GM12878 (cell line): ENCODE measurements around the gene PEX6. TPM values are rescaled to one million over a fixed set of nuclear protein-coding genes. Genes with fewer than 3 reads are reported as not detected.

ENCODE experiments used
- BACH1 ChIP-seq: fragments of 450-650 bp; IDR thresholded peaks from 2 replicates; pipeline ENCODE4 v1.6.1; 2017; ENCODE audit warnings: mild to moderate bottlenecking, borderline replicate concordance
- CUX1 ChIP-seq: IDR thresholded peaks from 2 replicates; pipeline ENCODE4 v1.6.1; 2012; ENCODE audit warnings: improper control_type of control experiment, low read depth, low read length; ENCODE audit not compliant: insufficient replicate concordance
- EP300 ChIP-seq, 2 experiments: fragments of 150-350 bp in 1 of 2; IDR thresholded peaks; 2 replicates each; pipeline ENCODE4 v1.6.1; 2011 to 2012; ENCODE audit warnings: low read depth in 2 of 2, low read length in 2 of 2, borderline replicate concordance in 1 of 2, improper control_type of control experiment in 1 of 2, inconsistent platforms in 1 of 2; ENCODE audit not compliant: control insufficient read depth in 1 of 2
- MAX ChIP-seq: IDR thresholded peaks from 2 replicates; pipeline ENCODE4 v1.6.1; 2012; ENCODE audit warnings: low read depth, low read length, improper control_type of control experiment
- MEF2A ChIP-seq: IDR thresholded peaks from 2 replicates; pipeline ENCODE4 v1.6.1; 2011; ENCODE audit warnings: low read depth, mild to moderate bottlenecking, low read length, moderate library complexity; ENCODE audit not compliant: insufficient read depth
- MXI1 ChIP-seq: fragments of 150-350 bp; IDR thresholded peaks from 2 replicates; pipeline ENCODE4 v1.6.1; 2011; ENCODE audit warnings: low read depth, mild to moderate bottlenecking, inconsistent platforms, low read length, improper control_type of control experiment
- NFIC ChIP-seq: IDR thresholded peaks from 2 replicates; pipeline ENCODE4 v1.6.1; 2012; ENCODE audit warnings: low read depth, mild to moderate bottlenecking, inconsistent platforms, low read length, moderate library complexity
- POLR2AphosphoS2 ChIP-seq: IDR thresholded peaks from 2 replicates; pipeline ENCODE4 v1.6.1; 2011; ENCODE audit warnings: low read depth, mild to moderate bottlenecking, low read length, improper control_type of control experiment, moderate library complexity
- POU2F2 ChIP-seq: IDR thresholded peaks from 3 replicates; pipeline ENCODE4 v1.6.1; 2011; ENCODE audit warnings: low read depth, mild to moderate bottlenecking, low read length, borderline replicate concordance
- TCF3 ChIP-seq: IDR thresholded peaks from 2 replicates; pipeline ENCODE4 v1.6.1; 2012; ENCODE audit warnings: low read depth, mild to moderate bottlenecking, low read length, borderline replicate concordance; ENCODE audit not compliant: insufficient read depth
- USF1 ChIP-seq: IDR thresholded peaks from 2 replicates; pipeline ENCODE4 v1.6.1; 2011; ENCODE audit warnings: borderline replicate concordance, low read depth, mild to moderate bottlenecking, moderate library complexity, mixed read lengths, low read length; ENCODE audit not compliant: insufficient read depth; ENCODE audit errors: extremely low read length
- ZNF207 ChIP-seq: fragments of 450-650 bp; IDR thresholded peaks from 2 replicates; pipeline ENCODE4 v1.6.1; 2014; ENCODE audit warnings: antibody characterized with exemption, mild to moderate bottlenecking, borderline replicate concordance
- ZNF622 ChIP-seq: fragments of 450-650 bp; IDR thresholded peaks from 2 replicates; pipeline ENCODE4 v1.6.1; 2017; ENCODE audit warnings: mild to moderate bottlenecking, inconsistent platforms
- ZSCAN29 ChIP-seq: fragments of 450-650 bp; IDR thresholded peaks from 2 replicates; pipeline ENCODE4 v1.6.1; 2017; ENCODE audit warnings: mild to moderate bottlenecking, moderate library complexity
- ZZZ3 ChIP-seq: IDR thresholded peaks from 2 replicates; pipeline ENCODE4 v1.6.1; 2011; ENCODE audit warnings: low read depth; ENCODE audit not compliant: control insufficient read depth, insufficient read length
- polyA plus RNA-seq, 11 experiments: library from polyadenylated mRNA; depleted of rRNA in 4 of 11; unstranded in 6 of 11; stranded (reverse) in 5 of 11; fragments of >200 nt; fragmentation: Nextera tagmentation in 4 of 11; fragmentation: Illumina TruSeq in 1 of 11; extraction: Ambion mirVana in 4 of 11; extraction: Trizol in 1 of 11; gene quantifications; 1 replicate in 1 of 11; 2 replicates in 10 of 11; pipeline versions ENCODE4 v1.2.1 to v1.2.3, GENCODE V29; 2011 to 2016; ENCODE audit warnings: inconsistent platforms in 2 of 11, missing spikeins in 2 of 11, low read depth in 1 of 11
- total RNA-seq, 4 experiments: library from RNA; depleted of rRNA in 3 of 4; stranded (reverse); fragments of >200 nt in 3 of 4; fragmentation: Illumina TruSeq in 1 of 4; extraction: Trizol in 1 of 4; gene quantifications; 2 replicates each; pipeline versions ENCODE4 v1.2.1 to v1.2.3, GENCODE V29; 2013 to 2021

PEX6 gene
- total and polyA plus RNA-seq, 10 of the 15 experiments (the other 5 are each of a cell fraction or from before 2014, with no cell fraction given): 0.39 to 21.1 (median 7.8) TPM

- TF ChIP-seq CUX1 (no peak), ZZZ3 (no peak), MEF2A (no peak), MAX (no peak), NFIC (no peak), USF1 (no peak), EP300 (IDR thresholded peaks at IDR 0.05; ENCODE audit: borderline replicate concordance in 1 of 2, control insufficient read depth in 1 of 2, low read depth in 2 of 2, low read length in 2 of 2) (no peak), MXI1 (no peak), POLR2AphosphoS2 (no peak), BACH1 (no peak), ZNF207 (no peak), ZSCAN29 (no peak), ZNF622 (no peak), TCF3 (no peak), POU2F2 (no peak)
Observed at GRCh38 chr6:42921801-42922200, 57.2 kb downstream of the PEX6 start (continued).
